Gastrocnemius medialis (tissue), 4 donors: Measurements from ENCODE around the gene P4HTM. TPM values are rescaled to one million over a fixed set of nuclear protein-coding genes. Genes with fewer than 3 reads are reported as not detected.

Experiments
- ATAC-seq, 2 donors: fragments of 150-250 bp; one replicate each; pipeline ENCODE4 v1.9.1; 2016
- DNase-seq, 2 donors: peaks; one replicate each; pipeline ENCODE4 v3.0.0-alpha.2; 2019
- H3K27ac ChIP-seq, 4 donors: fragments of 200-600 bp; sonication (generic); 1 replicate in 1 of 4; 2 replicates in 3 of 4; pipeline ENCODE4 v1.5.1; 2016 to 2018; ENCODE audit warnings: mild to moderate bottlenecking in 2 of 4, moderate library complexity in 1 of 4
- H3K27me3 ChIP-seq, 3 donors: fragments of 200-600 bp; sonication (generic) in 2 of 3; 1 replicate in 1 of 3; 2 replicates in 2 of 3; pipeline versions ENCODE4 v1.5.1 to v1.6.0; 2016 to 2019; ENCODE audit warnings: mild to moderate bottlenecking in 1 of 3, moderate library complexity in 1 of 3
- H3K36me3 ChIP-seq, 2 donors: fragments of 200-600 bp; sonication (generic) in 1 of 2; one replicate each; pipeline ENCODE4 v1.5.1; 2017 to 2018
- H3K4me1 ChIP-seq, 2 donors: fragments of 200-600 bp; sonication (generic) in 1 of 2; one replicate each; pipeline ENCODE4 v1.5.1; 2016 to 2017; ENCODE audit warnings: mild to moderate bottlenecking in 2 of 2
- H3K4me3 ChIP-seq, 4 donors: fragments of 200-600 bp; sonication (generic) in 3 of 4; 1 replicate in 1 of 4; 2 replicates in 3 of 4; pipeline ENCODE4 v1.5.1; 2016 to 2019; ENCODE audit warnings: mild to moderate bottlenecking in 2 of 4
- H3K9me3 ChIP-seq, 3 donors: fragments of 200-600 bp; sonication (generic) in 2 of 3; 1 replicate in 1 of 3; 2 replicates in 2 of 3; pipeline ENCODE4 v1.5.1; 2016 to 2019
- POLR2A ChIP-seq, 2 donors: fragments of 450-650 bp; IDR thresholded peaks; one replicate each; pipeline ENCODE4 v1.6.1; 2017; ENCODE audit warnings: antibody characterized with exemption in 2 of 2, mild to moderate bottlenecking in 2 of 2, moderate library complexity in 2 of 2
- in situ Hi-C, 4 donors: fragments of 200-750 bp; cut with MboI; loops; one replicate each; pipeline versions ENCODE4 v1.15.0 to v1.8.0; 2017; ENCODE audit warnings: low sequenced_read_pairs in 4 of 4
- intact Hi-C: fragments of 100-400 bp; cut with DNase I; formaldehyde crosslinking; loops from one replicate; pipeline ENCODE4 v1.15.1; 2023; ENCODE audit warnings: low total_unique reads
- total RNA-seq, 4 donors: library from RNA; depleted of rRNA; stranded (reverse); fragments of >200 nt; gene quantifications; one replicate each; pipeline versions ENCODE4 v1.1.0 to v1.2.3, GENCODE V29; 2016
- TF ChIP-seq, protein P1 (sequence below), 5 experiments: fragments of 450-650 bp in 3 of 5; fragments of 200-600 bp in 2 of 5; sonication (generic) in 2 of 5; IDR thresholded peaks in 4 of 5; conservative IDR thresholded peaks in 1 of 5; 1 replicate in 4 of 5; 2 replicates in 1 of 5; pipeline ENCODE4 v1.5.1; 2016 to 2019; ENCODE audit warnings: antibody characterized with exemption in 5 of 5, mild to moderate bottlenecking in 3 of 5, moderate library complexity in 3 of 5

P4HTM gene
- total RNA-seq, 4 donors from 2014 or later: 13.6 to 21.7 (median 20.3) TPM

DNA sequence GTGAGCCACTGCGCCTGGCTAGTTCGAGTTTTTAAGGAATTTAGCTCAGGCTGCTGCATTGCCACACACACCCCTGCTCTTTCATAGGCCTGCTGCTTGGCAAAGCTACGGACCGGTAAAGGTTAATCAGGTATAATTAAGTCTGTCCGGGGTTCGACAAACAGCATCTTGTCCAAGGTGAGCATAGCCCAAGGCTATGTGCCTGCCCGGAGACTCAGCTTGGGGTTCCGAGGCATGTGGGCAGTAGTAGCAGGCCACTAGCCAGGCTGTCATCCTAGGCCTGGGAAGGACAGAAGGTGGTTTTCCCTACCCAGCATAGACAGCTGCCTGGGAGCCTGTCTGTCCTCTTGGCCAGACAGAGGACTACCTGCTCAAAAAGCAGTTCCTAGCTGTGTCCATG lies 6.6 kb downstream of the P4HTM start:
- no peak for ATAC-seq
- Histone ChIP-seq H3K4me3 (no peak overlapping the region), H3K9me3 (no peaks in the 10 kb centered on the region), H3K4me1 (peaks cover 14 to 17% of the 10 kb centered on the region in 2 donors), H3K27me3 (no peaks in the 10 kb centered on the region), H3K36me3 (no peaks in the 10 kb centered on the region), H3K27ac (no peak overlapping the region)
- TF ChIP-seq POLR2A (IDR thresholded peaks at IDR 0.05): no peak
- TF ChIP-seq, protein P1, sequence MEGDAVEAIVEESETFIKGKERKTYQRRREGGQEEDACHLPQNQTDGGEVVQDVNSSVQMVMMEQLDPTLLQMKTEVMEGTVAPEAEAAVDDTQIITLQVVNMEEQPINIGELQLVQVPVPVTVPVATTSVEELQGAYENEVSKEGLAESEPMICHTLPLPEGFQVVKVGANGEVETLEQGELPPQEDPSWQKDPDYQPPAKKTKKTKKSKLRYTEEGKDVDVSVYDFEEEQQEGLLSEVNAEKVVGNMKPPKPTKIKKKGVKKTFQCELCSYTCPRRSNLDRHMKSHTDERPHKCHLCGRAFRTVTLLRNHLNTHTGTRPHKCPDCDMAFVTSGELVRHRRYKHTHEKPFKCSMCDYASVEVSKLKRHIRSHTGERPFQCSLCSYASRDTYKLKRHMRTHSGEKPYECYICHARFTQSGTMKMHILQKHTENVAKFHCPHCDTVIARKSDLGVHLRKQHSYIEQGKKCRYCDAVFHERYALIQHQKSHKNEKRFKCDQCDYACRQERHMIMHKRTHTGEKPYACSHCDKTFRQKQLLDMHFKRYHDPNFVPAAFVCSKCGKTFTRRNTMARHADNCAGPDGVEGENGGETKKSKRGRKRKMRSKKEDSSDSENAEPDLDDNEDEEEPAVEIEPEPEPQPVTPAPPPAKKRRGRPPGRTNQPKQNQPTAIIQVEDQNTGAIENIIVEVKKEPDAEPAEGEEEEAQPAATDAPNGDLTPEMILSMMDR (IDR thresholded peaks at IDR 0.05 in 4 of 5, conservative IDR thresholded peaks at IDR 0.05 in 1 of 5): no peak
- no peak for DNase-seq
- in situ Hi-C loops (no loop called here), intact Hi-C loops (no loop called here)

DNA sequence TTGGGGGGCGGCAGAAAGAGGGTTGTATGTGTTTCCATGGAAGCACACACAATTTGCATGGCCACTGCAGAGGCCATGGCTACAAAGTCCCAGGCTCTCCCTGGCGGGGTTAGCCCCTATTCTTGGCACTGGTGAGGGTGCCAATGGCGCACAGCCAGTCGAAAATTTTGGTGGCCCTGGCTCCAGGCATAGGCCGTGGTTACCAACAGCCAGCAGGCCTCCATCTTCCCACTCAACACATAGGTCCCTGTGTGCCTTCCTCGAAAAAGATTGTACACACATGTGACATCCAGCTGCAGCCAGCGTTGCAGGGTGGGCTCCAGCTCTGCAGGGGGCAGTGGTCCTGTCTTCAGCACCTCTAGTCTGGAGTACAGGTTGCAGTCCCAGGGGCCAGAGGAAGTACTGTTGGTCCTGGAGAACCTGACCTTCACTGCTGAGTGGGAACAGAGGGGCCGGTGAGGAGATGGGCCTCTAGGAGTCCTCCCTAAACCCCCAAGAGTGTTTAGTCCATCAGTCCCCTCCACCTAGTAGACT lies 7.1 kb downstream of the P4HTM start:
- in situ Hi-C loops (no loop called here), intact Hi-C loops (no loop called here)
- Histone ChIP-seq H3K27ac (no peak overlapping the region), H3K36me3 (no peaks in the 10 kb centered on the region), H3K27me3 (no peaks in the 10 kb centered on the region), H3K4me1 (peaks cover 9 to 12% of the 10 kb centered on the region in 2 donors), H3K9me3 (no peaks in the 10 kb centered on the region), H3K4me3 (no peak overlapping the region)
- DNase-seq: no peak
- TF ChIP-seq, protein P1 (IDR thresholded peaks at IDR 0.05 in 4 of 5, conservative IDR thresholded peaks at IDR 0.05 in 1 of 5): no peak
- TF ChIP-seq POLR2A (IDR thresholded peaks at IDR 0.05): no peak
- no peak for ATAC-seq

DNA sequence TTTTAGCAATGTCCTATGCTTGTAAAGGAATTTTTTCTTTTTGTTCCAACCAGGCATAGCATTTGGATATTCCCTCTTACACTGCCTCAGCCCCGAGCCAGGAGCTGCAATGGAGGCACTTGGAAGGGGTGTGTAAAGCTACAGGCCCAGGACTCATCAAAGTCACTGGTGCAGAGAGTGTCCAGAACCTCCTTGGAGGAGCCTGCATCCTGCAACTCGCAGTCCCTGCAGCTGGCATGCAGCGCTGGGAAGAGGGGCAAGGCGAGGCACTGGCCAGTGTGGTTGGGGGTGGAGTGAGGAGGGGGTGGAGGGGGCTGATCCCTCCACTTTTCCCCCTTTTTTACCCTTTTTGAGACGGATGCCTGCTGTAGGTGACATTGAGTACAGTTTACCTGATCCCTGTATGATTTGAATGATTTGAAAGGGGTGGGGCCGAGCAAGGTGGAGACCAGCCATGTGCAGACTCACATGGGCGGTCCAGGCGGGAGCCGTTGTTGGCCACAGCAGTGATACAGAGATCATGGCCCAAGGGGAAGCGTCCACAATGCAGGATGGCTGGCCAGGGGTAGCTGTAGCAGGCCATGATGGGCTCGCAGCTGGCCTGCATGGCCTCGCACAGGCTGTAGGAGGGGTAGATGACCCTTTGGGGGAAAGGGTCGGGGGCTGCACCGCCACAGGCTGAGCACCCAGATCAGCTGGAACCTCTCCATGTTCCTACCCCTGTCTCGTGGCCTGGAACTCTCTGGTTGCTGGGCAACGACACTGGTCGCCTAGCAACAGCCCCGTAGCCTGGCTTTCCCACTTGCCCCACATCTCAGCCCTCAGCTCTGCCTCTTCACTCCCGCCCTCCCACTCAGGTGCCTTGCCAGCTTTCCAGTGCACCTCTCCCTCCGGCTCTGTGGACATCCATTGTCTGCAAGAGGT lies 7.9 kb downstream of the P4HTM start:
- in situ Hi-C loops: no loop called here
- Histone ChIP-seq H3K4me1 (peaks cover 1 to 3% of the 10 kb centered on the region in 2 donors), H3K27me3 (no peaks in the 10 kb centered on the region), H3K27ac (no peak overlapping the region), H3K36me3 (no peaks in the 10 kb centered on the region), H3K4me3 (no peak overlapping the region), H3K9me3 (no peaks in the 10 kb centered on the region)
- DNase-seq (no peak), ATAC-seq (no peak)
- TF ChIP-seq, protein P1 (IDR thresholded peaks at IDR 0.05 in 4 of 5, conservative IDR thresholded peaks at IDR 0.05 in 1 of 5): no peak
- TF ChIP-seq POLR2A (IDR thresholded peaks at IDR 0.05): no peak
- intact Hi-C loops: no loop called here

DNA sequence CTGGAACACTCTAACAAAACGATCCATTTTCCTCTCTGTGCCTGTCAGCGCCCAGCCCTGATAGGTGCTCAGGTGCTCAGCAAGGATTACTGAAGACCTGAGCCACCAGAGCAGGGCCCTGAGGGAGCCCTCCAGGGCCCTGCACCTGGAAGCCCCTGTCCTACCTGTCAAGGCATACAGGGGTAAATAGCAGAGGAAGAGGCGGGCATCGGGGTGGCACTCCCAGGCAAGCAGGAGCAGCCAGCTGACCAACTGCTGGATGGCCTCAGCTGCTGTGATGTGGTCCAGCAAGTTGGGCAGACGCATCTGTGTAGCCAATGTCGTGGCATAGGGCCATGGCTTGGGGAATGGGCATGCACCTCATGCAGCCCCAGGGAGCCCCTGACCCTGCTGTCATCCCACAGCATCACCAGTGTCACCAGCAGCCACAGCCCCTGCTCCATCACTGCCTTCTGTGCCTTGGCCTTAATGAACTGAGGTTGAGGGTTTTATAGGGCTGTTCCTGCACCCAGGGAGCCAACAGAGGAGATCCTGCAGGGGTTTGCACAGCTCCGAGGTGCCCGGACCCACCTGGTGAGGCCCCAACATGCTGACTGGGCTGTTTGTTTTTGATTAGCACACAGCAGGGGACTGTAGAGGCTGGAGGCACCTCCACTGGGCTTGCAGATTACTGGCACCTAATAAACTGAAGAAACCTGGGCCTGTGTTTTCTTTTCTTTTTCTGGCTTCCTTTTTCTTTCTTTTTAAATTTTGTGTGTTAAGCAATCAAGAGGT lies 9.2 kb downstream of the P4HTM start:
- in situ Hi-C loops: no loop called here
- Histone ChIP-seq H3K36me3 (no peaks in the 10 kb centered on the region), H3K27ac (no peak overlapping the region), H3K4me1 (no peaks in the 10 kb centered on the region), H3K4me3 (no peak overlapping the region), H3K9me3 (no peaks in the 10 kb centered on the region), H3K27me3 (no peaks in the 10 kb centered on the region)
- no peak for DNase-seq
- intact Hi-C loops: no loop called here
- TF ChIP-seq POLR2A (IDR thresholded peaks at IDR 0.05): no peak
- TF ChIP-seq, protein P1 (IDR thresholded peaks at IDR 0.05 in 4 of 5, conservative IDR thresholded peaks at IDR 0.05 in 1 of 5): no peak
- no peak for ATAC-seq
